Psoas muscle (tissue), 8 donors: ENCODE measurements around the gene EPHA4. TPM values are rescaled to one million over a fixed set of nuclear protein-coding genes. Genes with fewer than 3 reads are reported as not detected.

Source experiments
- ATAC-seq, 4 donors: fragments of 200-7000 bp; cut with Tn5 transposase; one replicate each; pipeline ENCODE4 v1.9.1; 2020; ENCODE audit warnings: moderate library complexity in 3 of 4, mild to moderate bottlenecking in 2 of 4
- DNase-seq, 2 donors: peaks; one replicate each; pipeline ENCODE4 v3.0.0-alpha.2; 2020
- H3K27ac ChIP-seq: fragments of 200-600 bp; one replicate; pipeline ENCODE4 v1.8.0; 2022
- H3K27me3 ChIP-seq, 3 donors: fragments of 200-600 bp in 1 of 3; one replicate each; pipeline versions ENCODE4 v1.6.1 to v1.8.0; 2013 to 2022; ENCODE audit warnings: low read length in 2 of 3, mild to moderate bottlenecking in 2 of 3, moderate library complexity in 1 of 3; ENCODE audit not compliant: insufficient read depth in 3 of 3
- H3K36me3 ChIP-seq, 2 donors: fragments of 200-600 bp in 1 of 2; one replicate each; pipeline versions ENCODE4 v1.6.1 to v1.8.0; 2013 to 2022; ENCODE audit warnings: low read depth in 1 of 2, mild to moderate bottlenecking in 1 of 2, moderate library complexity in 1 of 2; ENCODE audit not compliant: insufficient read depth in 1 of 2
- H3K4me1 ChIP-seq: fragments of 200-600 bp; one replicate; pipeline ENCODE4 v1.8.0; 2022
- H3K4me3 ChIP-seq: fragments of 200-600 bp; one replicate; pipeline ENCODE4 v1.8.0; 2022; ENCODE audit warnings: mild to moderate bottlenecking
- H3K9me3 ChIP-seq: fragments of 200-600 bp; one replicate; pipeline ENCODE4 v1.8.0; 2022
- WGBS, 3 donors: extraction: QIAGEN DNeasy Blood & Tissue Kit; methylation state at CpG; one replicate each; pipeline versions ENCODE4 v1.1.6 to v1.1.7; 2013; 5-methylcytosine and 5-hydroxymethylcytosine counted together
- intact Hi-C, 2 donors: fragments of 100-400 bp; cut with DNase I; formaldehyde crosslinking; loops; one replicate each; pipeline versions ENCODE4 v1.11.0 to v1.14.2; 2022
- polyA plus RNA-seq, 3 donors: library from polyadenylated mRNA; stranded (reverse); fragments of 200-250 nt; gene quantifications; one replicate each; pipeline ENCODE4 v1.2.3, GENCODE V29; 2013
- total RNA-seq, 4 donors: library from RNA; stranded (reverse); fragmentation: NEBNext Ultra II Directional in 2 of 4; extraction: Animal tissue kit (Norgen Biotek cat#: 25700) in 2 of 4; gene quantifications; one replicate each; pipeline versions ENCODE4 v1.2.1 to v1.2.4, GENCODE V29; 2021 to 2023
- TF ChIP-seq, protein P1 (sequence below): fragments of 200-600 bp; IDR thresholded peaks from one replicate; pipeline ENCODE4 v1.8.0; 2022; ENCODE audit warnings: antibody characterized with exemption
- donor health status: healthy with polysubstance abuse.
- donor health status: DM: no; HTN: no; CAD: no; lungs with moderate emphysema.
- donor health status: Bipolar disorder and iron deficiency.
- donor health status: healthy.
- donor health status: DM: yes; HTN: yes; CAD: no.
- donor health status: DM: no; HTN: no; CAD: no.
- donor health status: DM: no; HTN: no; CAD: no.
- donor health status: DM: yes; HTN: yes; CAD: no.

Gene EPHA4
- total and polyA plus RNA-seq, 7 donors, result 0.76 to 6.3 (median 3.8) TPM

DNA sequence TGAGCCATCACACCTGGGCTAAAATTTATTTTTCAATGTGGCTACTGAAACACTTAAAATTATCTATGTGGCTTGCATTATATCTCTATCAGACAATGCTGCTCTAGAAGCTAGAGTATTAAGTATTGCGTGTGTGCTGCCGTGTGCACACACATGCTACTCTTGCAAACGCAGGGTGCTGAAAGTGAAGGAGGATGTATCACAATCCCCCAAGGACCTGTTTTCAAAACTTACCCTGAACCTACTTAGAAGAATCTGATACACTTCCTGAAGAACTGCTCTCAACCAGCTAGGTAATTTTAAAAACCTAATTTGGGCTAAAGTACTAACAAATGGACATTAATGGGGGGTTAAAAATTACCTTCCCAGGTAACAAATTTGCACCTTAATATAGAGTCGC lies 66.5 kb downstream of the EPHA4 start:
- Histone ChIP-seq H3K36me3 (no peaks in the 10 kb centered on the region), H3K27ac (no peak overlapping the region), H3K4me3 (no peak overlapping the region), H3K9me3 (no peaks in the 10 kb centered on the region), H3K4me1 (peaks cover 13% of the 10 kb centered on the region), H3K27me3 (no peaks in the 10 kb centered on the region)
- 93 to 96% (median 95%) methylated on average over 4 of the region's 4 CpGs for WGBS, 3 donors
- ATAC-seq (no peak), DNase-seq (no peak)
- intact Hi-C loops, result no loop called here
- TF ChIP-seq, protein P1, sequence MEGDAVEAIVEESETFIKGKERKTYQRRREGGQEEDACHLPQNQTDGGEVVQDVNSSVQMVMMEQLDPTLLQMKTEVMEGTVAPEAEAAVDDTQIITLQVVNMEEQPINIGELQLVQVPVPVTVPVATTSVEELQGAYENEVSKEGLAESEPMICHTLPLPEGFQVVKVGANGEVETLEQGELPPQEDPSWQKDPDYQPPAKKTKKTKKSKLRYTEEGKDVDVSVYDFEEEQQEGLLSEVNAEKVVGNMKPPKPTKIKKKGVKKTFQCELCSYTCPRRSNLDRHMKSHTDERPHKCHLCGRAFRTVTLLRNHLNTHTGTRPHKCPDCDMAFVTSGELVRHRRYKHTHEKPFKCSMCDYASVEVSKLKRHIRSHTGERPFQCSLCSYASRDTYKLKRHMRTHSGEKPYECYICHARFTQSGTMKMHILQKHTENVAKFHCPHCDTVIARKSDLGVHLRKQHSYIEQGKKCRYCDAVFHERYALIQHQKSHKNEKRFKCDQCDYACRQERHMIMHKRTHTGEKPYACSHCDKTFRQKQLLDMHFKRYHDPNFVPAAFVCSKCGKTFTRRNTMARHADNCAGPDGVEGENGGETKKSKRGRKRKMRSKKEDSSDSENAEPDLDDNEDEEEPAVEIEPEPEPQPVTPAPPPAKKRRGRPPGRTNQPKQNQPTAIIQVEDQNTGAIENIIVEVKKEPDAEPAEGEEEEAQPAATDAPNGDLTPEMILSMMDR, result no peak

DNA sequence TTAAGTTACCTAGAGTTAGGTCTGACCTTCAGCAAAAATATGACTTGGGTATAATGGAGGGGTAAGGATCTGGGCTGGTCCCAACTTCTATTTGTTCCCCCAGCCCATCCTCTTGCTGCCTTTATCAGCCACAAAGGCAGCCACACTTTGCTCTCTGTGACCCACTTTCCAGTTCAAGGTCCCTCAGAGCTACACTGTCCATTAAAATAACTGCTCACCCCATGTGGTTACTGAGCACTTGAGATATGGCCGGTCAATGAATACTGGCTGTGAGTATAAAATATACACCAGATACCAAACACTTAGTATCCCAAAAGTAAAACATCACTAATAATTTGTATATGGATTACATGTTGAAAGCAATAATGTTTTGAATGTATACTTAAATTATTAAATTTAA lies 67.2 kb downstream of the EPHA4 start:
- H3K9me3 ChIP-seq, result no peaks in the 10 kb centered on the region
- TF ChIP-seq, protein P1, result no peak
- DNase-seq (no peak), ATAC-seq (no peak)
- H3K4me1 ChIP-seq, result peaks cover 18% of the 10 kb centered on the region
- H3K36me3 ChIP-seq, result no peaks in the 10 kb centered on the region
- no peak overlapping the region for H3K4me3 ChIP-seq
- H3K27ac ChIP-seq, result no peak overlapping the region
- 97 to 100% (median 98%) methylated on average over 1 of the region's 1 CpG for WGBS, 3 donors
- no peaks in the 10 kb centered on the region for H3K27me3 ChIP-seq
- intact Hi-C loops, result no loop called here

DNA sequence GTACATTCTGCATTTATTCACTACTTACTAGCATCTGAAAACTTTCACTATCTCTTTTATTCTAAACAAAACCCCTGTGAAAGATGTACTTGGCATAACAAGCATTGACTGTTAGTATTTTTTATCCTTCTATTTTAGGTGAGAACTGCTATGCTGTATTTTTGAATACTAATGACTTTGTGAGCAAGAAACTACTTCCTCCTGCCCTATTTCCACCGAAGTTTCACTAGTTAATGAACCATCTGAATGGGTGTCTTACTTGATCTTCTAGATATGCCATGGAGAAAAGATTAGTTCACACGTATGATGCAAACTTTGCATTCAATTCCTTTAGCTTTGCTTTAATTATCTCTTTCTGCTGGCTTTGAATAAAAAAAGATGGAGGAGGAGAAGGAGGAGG lies 68.1 kb downstream of the EPHA4 start:
- Histone ChIP-seq H3K9me3 (no peaks in the 10 kb centered on the region), H3K27ac (no peak overlapping the region), H3K4me3 (no peak overlapping the region), H3K4me1 (peaks cover 19% of the 10 kb centered on the region), H3K27me3 (no peaks in the 10 kb centered on the region), H3K36me3 (no peaks in the 10 kb centered on the region)
- no peak for DNase-seq
- WGBS, 3 donors, result 37 to 74% (median 55%) methylated on average over 2 of the region's 2 CpGs
- intact Hi-C loops, result no loop called here
- TF ChIP-seq, protein P1, result no peak
- ATAC-seq, result no peak

DNA sequence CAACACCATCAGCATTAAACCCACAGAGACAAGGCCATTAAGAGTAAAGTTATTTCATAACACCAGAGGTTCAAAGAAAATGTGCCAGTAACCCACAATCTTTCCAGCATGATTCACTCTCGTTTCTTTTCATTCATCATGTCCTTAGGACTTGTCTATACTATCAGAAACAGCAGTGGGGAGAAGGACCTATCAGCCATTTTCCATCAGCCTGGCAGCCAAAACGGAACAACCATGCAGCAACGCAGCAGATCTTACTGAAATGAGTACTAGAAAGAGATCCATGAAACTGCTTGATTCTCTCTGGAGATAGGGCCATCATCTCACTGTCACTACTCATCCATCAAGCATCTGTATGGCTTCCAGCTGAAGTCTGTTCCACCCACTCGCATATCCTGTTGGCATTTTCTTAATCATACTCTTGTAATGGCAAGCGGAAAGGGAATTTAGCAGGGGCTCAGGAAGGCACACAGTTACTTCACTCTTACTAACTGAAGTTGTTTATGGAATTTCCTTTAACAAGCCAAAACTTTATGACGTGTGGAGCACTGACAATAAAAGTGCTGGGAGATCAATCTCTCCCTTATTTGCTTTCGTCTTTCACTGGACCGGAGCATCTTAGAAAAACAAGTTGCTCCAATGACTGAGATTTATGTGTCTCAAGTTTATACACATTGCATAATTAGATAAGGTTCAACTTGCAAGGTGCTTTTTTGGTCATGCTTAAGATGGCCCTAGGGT lies 69.7 kb downstream of the EPHA4 start:
- peak overlapping the region; percentile 12 for H3K4me3 ChIP-seq
- WGBS, 3 donors, result 39 to 75% (median 41%) methylated on average over 8 of the region's 8 CpGs
- H3K27me3 ChIP-seq, result no peaks in the 10 kb centered on the region
- no peaks in the 10 kb centered on the region for H3K9me3 ChIP-seq
- H3K4me1 ChIP-seq, result peaks cover 19% of the 10 kb centered on the region
- intact Hi-C loops, result no loop called here
- H3K27ac ChIP-seq, result no peak overlapping the region
- DNase-seq (no peak), ATAC-seq (peak; percentile 51 to 80 (median 72))
- TF ChIP-seq, protein P1, result no peak
- no peaks in the 10 kb centered on the region for H3K36me3 ChIP-seq

DNA sequence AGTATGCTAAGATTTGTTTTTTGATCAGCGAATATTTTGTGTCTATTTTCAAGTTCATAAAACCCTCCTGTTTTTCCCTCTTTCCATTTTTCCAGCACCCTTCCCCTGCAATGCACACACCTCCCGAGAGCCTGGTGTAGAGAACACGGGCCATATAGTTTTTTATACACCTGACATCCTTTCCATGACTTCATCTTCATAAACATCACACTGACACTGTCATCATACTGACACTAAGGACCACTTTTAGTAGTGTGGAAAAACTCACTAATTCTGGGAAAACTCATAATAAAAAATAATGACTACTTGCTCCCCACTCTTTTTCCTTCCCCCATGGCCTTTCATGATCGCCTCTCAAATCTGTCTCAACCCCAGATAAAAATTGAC lies 70.2 kb downstream of the EPHA4 start:
- TF ChIP-seq, protein P1, result no peak
- DNase-seq (no peak), ATAC-seq (no peak)
- peak overlapping the region; percentile 42 for H3K4me3 ChIP-seq
- no peaks in the 10 kb centered on the region for H3K36me3 ChIP-seq
- intact Hi-C loops, result no loop called here
- H3K4me1 ChIP-seq, result peaks cover 19% of the 10 kb centered on the region
- H3K9me3 ChIP-seq, result no peaks in the 10 kb centered on the region
- H3K27me3 ChIP-seq, result no peaks in the 10 kb centered on the region
- WGBS, 3 donors, result 76 to 93% (median 77%) methylated on average over 4 of the region's 4 CpGs
- no peak overlapping the region for H3K27ac ChIP-seq
